ENCODE measurements around the gene GCH1. TPM values are rescaled to one million over a fixed set of nuclear protein-coding genes. Genes with fewer than 3 reads are reported as not detected.
"Not testable (repeated sequence)": the region's sequence is repeated elsewhere in the genome, so short reads cannot be mapped to it uniquely, and the experiment has no call there.

GCH1 gene
- total RNA-seq, 4 donors from 2014 or later: 9.3 to 19.8 (median 15.5) TPM

- no peaks in the 10 kb centered on the region for H3K36me3 ChIP-seq
- H3K27me3 ChIP-seq: no peaks in the 10 kb centered on the region
- H3K4me1 ChIP-seq: peaks cover 0 to 21% (median 0%) of the 10 kb centered on the region in 3 donors
- H3K9me3 ChIP-seq: no peaks in the 10 kb centered on the region
- peak overlapping the region; percentile 87 to 96 (median 92) for H3K27ac ChIP-seq
- WGBS, 2 donors: 1 to 3% methylated on average over 13 to 16 of the region's 42 CpGs
- peak in 1 of 4 donors; percentile 12 for TF ChIP-seq POLR2A (IDR thresholded peaks at IDR 0.05)
- TF ChIP-seq, protein P1, sequence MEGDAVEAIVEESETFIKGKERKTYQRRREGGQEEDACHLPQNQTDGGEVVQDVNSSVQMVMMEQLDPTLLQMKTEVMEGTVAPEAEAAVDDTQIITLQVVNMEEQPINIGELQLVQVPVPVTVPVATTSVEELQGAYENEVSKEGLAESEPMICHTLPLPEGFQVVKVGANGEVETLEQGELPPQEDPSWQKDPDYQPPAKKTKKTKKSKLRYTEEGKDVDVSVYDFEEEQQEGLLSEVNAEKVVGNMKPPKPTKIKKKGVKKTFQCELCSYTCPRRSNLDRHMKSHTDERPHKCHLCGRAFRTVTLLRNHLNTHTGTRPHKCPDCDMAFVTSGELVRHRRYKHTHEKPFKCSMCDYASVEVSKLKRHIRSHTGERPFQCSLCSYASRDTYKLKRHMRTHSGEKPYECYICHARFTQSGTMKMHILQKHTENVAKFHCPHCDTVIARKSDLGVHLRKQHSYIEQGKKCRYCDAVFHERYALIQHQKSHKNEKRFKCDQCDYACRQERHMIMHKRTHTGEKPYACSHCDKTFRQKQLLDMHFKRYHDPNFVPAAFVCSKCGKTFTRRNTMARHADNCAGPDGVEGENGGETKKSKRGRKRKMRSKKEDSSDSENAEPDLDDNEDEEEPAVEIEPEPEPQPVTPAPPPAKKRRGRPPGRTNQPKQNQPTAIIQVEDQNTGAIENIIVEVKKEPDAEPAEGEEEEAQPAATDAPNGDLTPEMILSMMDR (IDR thresholded peaks at IDR 0.05): no peak
- H3K4me3 ChIP-seq: peak overlapping the region; percentile 66 to 94 (median 78)
- intact Hi-C loops (cut with DNase I): loop anchor here (10.0 kb wide), 1 partner anchor 127 kb away; no protein-coding TSS in a partner anchor
- no peak for DNase-seq
Measured at GRCh38 chr14:54901380-54902142, 1.1 kb downstream of the GCH1 start.

DNA sequence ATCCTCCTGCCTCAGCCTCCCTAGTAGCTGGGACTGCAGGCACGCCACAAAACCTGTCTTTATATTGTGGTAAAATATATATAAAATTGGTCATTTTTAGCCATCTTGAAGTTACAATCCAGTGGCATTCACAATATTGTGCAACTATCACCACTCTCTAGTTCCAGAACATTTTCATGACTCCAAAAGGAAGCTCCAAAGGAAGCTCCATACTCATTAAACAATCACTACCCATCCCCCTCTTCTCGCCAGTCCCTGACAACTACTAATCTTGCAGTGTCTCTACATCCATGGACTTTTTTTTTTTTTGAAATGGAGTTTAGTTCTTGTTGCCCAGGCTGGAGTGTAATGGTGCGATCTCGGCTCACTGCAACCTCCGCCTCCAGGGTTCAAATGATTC lies 3.1 kb downstream of the GCH1 start:
- no peak overlapping the region for H3K4me3 ChIP-seq
- intact Hi-C loops (cut with DNase I): no loop called here
- TF ChIP-seq, protein P1 (IDR thresholded peaks at IDR 0.05): no peak
- TF ChIP-seq POLR2A (IDR thresholded peaks at IDR 0.05): no peak

GRCh38 chr14:54897809-54898555 lies 4.6 kb downstream of the GCH1 start:
- peaks cover 0 to 16% (median 0%) of the 10 kb centered on the region in 3 donors for H3K4me1 ChIP-seq
- WGBS, 2 donors: 84 to 92% methylated on average over 5 of the region's 5 CpGs
- H3K4me3 ChIP-seq; intact Hi-C loops (cut with DNase I); H3K36me3 ChIP-seq; H3K9me3 ChIP-seq; H3K27me3 ChIP-seq; H3K27ac ChIP-seq; DNase-seq: not testable (repeated sequence)

More for the DNA sequence above, 3.1 kb downstream of the GCH1 start:
- WGBS, 2 donors: 93 to 100% methylated on average over 5 of the region's 5 CpGs
- no peaks in the 10 kb centered on the region for H3K9me3 ChIP-seq
- DNase-seq: no peak
- H3K27me3 ChIP-seq: no peaks in the 10 kb centered on the region
- H3K27ac ChIP-seq: no peak overlapping the region
- H3K36me3 ChIP-seq: no peaks in the 10 kb centered on the region
- peaks cover 0 to 21% (median 0%) of the 10 kb centered on the region in 3 donors for H3K4me1 ChIP-seq

GRCh38 chr14:54895683-54896082 lies 6.9 kb downstream of the GCH1 start:
- peaks cover 0 to 10% (median 0%) of the 10 kb centered on the region in 3 donors for H3K4me1 ChIP-seq
- no peaks in the 10 kb centered on the region for H3K9me3 ChIP-seq
- H3K27ac ChIP-seq: no peak overlapping the region
- no peak for DNase-seq
- no peaks in the 10 kb centered on the region for H3K27me3 ChIP-seq
- WGBS, 2 donors: 85 to 86% methylated on average over 4 of the region's 4 CpGs
- intact Hi-C loops (cut with DNase I): no loop called here
- no peaks in the 10 kb centered on the region for H3K36me3 ChIP-seq
- TF ChIP-seq, protein P1 (IDR thresholded peaks at IDR 0.05): no peak
- no peak for TF ChIP-seq POLR2A (IDR thresholded peaks at IDR 0.05)
- H3K4me3 ChIP-seq: no peak overlapping the region

GRCh38 chr14:54894995-54895394 lies 7.6 kb downstream of the GCH1 start:
- Histone ChIP-seq H3K4me1 (peaks cover 0 to 11% (median 0%) of the 10 kb centered on the region in 3 donors), H3K27ac (no peak overlapping the region), H3K4me3 (no peak overlapping the region), H3K27me3 (no peaks in the 10 kb centered on the region), H3K36me3 (no peaks in the 10 kb centered on the region), H3K9me3 (no peaks in the 10 kb centered on the region)
- intact Hi-C loops (cut with DNase I): no loop called here
- WGBS, 2 donors: 37 to 56% methylated on average over 3 of the region's 3 CpGs
- TF ChIP-seq, protein P1 (IDR thresholded peaks at IDR 0.05): no peak
- TF ChIP-seq POLR2A (IDR thresholded peaks at IDR 0.05): no peak
- DNase-seq: no peak
